HCT116 (cell line): ENCODE data around the gene PRKG2. TPM values are rescaled to one million over a fixed set of nuclear protein-coding genes. Genes with fewer than 3 reads are reported as not detected.

Experiments
- ATAC-seq: fragments of 200-7000 bp; cut with Tn5 transposase; 2 replicates; pipeline ENCODE4 v1.9.1; 2020; ENCODE audit warnings: mild to moderate bottlenecking, moderate library complexity
- BruUV-seq: library from RNA; stranded (reverse); fragments of 400-500 nt; replicated peaks from 2 replicates; lab custom pipeline; 2021; lab: Mats Ljungman, UMichigan
- CTCF ChIA-PET: fragments of 300-600 bp; sonication (Branson Sonifier 250); formaldehyde crosslinking; loops from one replicate; lab custom pipeline; 2021; ENCODE audit warnings: antibody characterized with exemption; lab: Charles Lee
- POLR2A ChIA-PET: fragments of 300-600, 350-600 bp; sonication (Branson Sonifier 250); formaldehyde crosslinking; loops from one replicate; lab custom pipeline; 2021; ENCODE audit warnings: antibody characterized with exemption; lab: Charles Lee
- RAD21 ChIA-PET, 2 experiments: fragments of 300-600 bp; sonication (Branson Sonifier 250); formaldehyde crosslinking; loops; one replicate each; lab custom pipeline; 2023; ENCODE audit warnings: low total read pairs in 2 of 2; ENCODE audit not compliant: uncharacterized antibody in 2 of 2, unreplicated experiment in 2 of 2, low non-redundant PET in 1 of 2; lab: Charles Lee
- DNase-seq: peaks from one replicate; pipeline ENCODE4 v3.0.0-alpha.2; 2010; ENCODE audit warnings: low read depth, low spot score
- H2AFZ ChIP-seq: fragments of 200-600 bp; shearing (Covaris generic), sonication (generic); 2 replicates; pipeline ENCODE4 v1.6.1; 2017; ENCODE audit warnings: low read depth, mixed run types, mixed read lengths, antibody characterized with exemption, low read length; ENCODE audit not compliant: poor library complexity, severe bottlenecking
- H3K27ac ChIP-seq: 2 replicates; pipeline ENCODE4 v1.5.1; 2012; ENCODE audit warnings: low read depth, low read length
- H3K27me3 ChIP-seq: fragments of 200-600 bp; sonication (generic); 2 replicates; pipeline ENCODE4 v1.6.1; 2016; ENCODE audit warnings: mixed run types, low read length, mixed read lengths; ENCODE audit not compliant: insufficient read depth
- H3K36me3 ChIP-seq, 2 experiments: fragments of 200-500 bp in 1 of 2; fragments of 200-600 bp in 1 of 2; sonication (Bioruptor generic) in 1 of 2; sonication (generic) in 1 of 2; 2 replicates each; pipeline versions ENCODE4 v1.5.1 to v1.6.1; 2014 to 2016; ENCODE audit warnings: low read length in 2 of 2, inconsistent platforms in 1 of 2, mixed read lengths in 1 of 2, mixed run types in 1 of 2; ENCODE audit not compliant: insufficient read depth in 2 of 2, control insufficient read depth in 1 of 2
- H3K4me1 ChIP-seq, 2 experiments: fragments of 200-600 bp in 1 of 2; sonication (generic) in 1 of 2; 2 replicates each; pipeline versions ENCODE4 v1.5.1 to v1.6.1; 2012 to 2017; ENCODE audit warnings: low read length in 2 of 2, inconsistent platforms in 1 of 2, mild to moderate bottlenecking in 1 of 2, mixed read lengths in 1 of 2, mixed run types in 1 of 2, moderate library complexity in 1 of 2; ENCODE audit not compliant: insufficient read depth in 2 of 2, control insufficient read depth in 1 of 2
- H3K4me2 ChIP-seq: fragments of 200-600 bp; sonication (generic); 2 replicates; pipeline ENCODE4 v1.6.1; 2017; ENCODE audit warnings: mixed run types, low read length, mixed read lengths
- H3K4me3 ChIP-seq, 2 experiments: fragments of 200-600 bp in 1 of 2; sonication (generic) in 1 of 2; replicated peaks in 1 of 2; 2 replicates each; pipeline ENCODE4 v1.5.1; 2011 to 2016; ENCODE audit warnings: low read length in 2 of 2, control low read depth in 1 of 2, low read depth in 1 of 2, mild to moderate bottlenecking in 1 of 2, mixed read lengths in 1 of 2, mixed run types in 1 of 2
- H3K79me2 ChIP-seq: fragments of 200-600 bp; sonication (generic); 2 replicates; pipeline ENCODE4 v1.6.1; 2017; ENCODE audit warnings: mild to moderate bottlenecking, mixed run types, low read length, moderate library complexity, mixed read lengths; ENCODE audit not compliant: insufficient read depth
- H3K9ac ChIP-seq: fragments of 200-600 bp; sonication (generic); 2 replicates; pipeline ENCODE4 v1.6.1; 2016; ENCODE audit warnings: low read length, mixed read lengths
- H3K9me2 ChIP-seq: fragments of 200-600 bp; sonication (generic), shearing (Covaris generic); 2 replicates; pipeline ENCODE4 v1.6.1; 2017; ENCODE audit warnings: mixed run types, mild to moderate bottlenecking, moderate library complexity; ENCODE audit not compliant: insufficient read depth
- H3K9me3 ChIP-seq, 2 experiments: fragments of 200-500 bp in 1 of 2; fragments of 200-600 bp in 1 of 2; sonication (Bioruptor generic) in 1 of 2; sonication (generic) in 1 of 2; 2 replicates each; pipeline ENCODE4 v1.6.1; 2014 to 2017; ENCODE audit warnings: low read length in 2 of 2, mixed read lengths in 2 of 2, inconsistent platforms in 1 of 2, low read depth in 1 of 2, mild to moderate bottlenecking in 1 of 2, mixed run types in 1 of 2, moderate library complexity in 1 of 2; ENCODE audit not compliant: control insufficient read depth in 1 of 2, insufficient read depth in 1 of 2
- H4K20me1 ChIP-seq: fragments of 200-600 bp; sonication (generic), shearing (Covaris generic); 2 replicates; pipeline ENCODE4 v1.6.1; 2017; ENCODE audit warnings: mixed run types, mild to moderate bottlenecking, moderate library complexity; ENCODE audit not compliant: insufficient read depth
- CBX3 ChIP-seq: IDR thresholded peaks from 2 replicates; pipeline ENCODE4 v1.6.1; 2012; ENCODE audit warnings: low read depth
- CEBPB ChIP-seq: IDR thresholded peaks from 2 replicates; pipeline ENCODE4 v1.6.1; 2012; ENCODE audit warnings: low read depth
- EGR1 ChIP-seq: IDR thresholded peaks from 2 replicates; pipeline ENCODE4 v1.6.1; 2012; ENCODE audit warnings: low read depth
- ELF1 ChIP-seq: IDR thresholded peaks from 2 replicates; pipeline ENCODE4 v1.6.1; 2012; ENCODE audit warnings: low read depth, borderline replicate concordance
- EZH2 ChIP-seq: fragments of 200-600 bp; sonication (generic); IDR thresholded peaks from 2 replicates; pipeline ENCODE4 v1.6.1; 2017; ENCODE audit warnings: antibody characterized with exemption, mixed run types
- EZH2phosphoT487 ChIP-seq: fragments of 200-600 bp; IDR thresholded peaks from 2 replicates; pipeline ENCODE4 v1.6.1; 2018; ENCODE audit warnings: antibody characterized with exemption, borderline replicate concordance
- FOSL1 ChIP-seq: IDR thresholded peaks from 2 replicates; pipeline ENCODE4 v1.6.1; 2012; ENCODE audit warnings: low read depth
- JUND ChIP-seq: IDR thresholded peaks from 2 replicates; pipeline ENCODE4 v1.6.1; 2012
- SIN3A ChIP-seq: IDR thresholded peaks from 2 replicates; pipeline ENCODE4 v1.6.1; 2012; ENCODE audit warnings: low read depth
- SP1 ChIP-seq: IDR thresholded peaks from 2 replicates; pipeline ENCODE4 v1.6.1; 2012; ENCODE audit warnings: low read depth
- SRF ChIP-seq: IDR thresholded peaks from 2 replicates; pipeline ENCODE4 v1.6.1; 2012; ENCODE audit warnings: low read depth
- YY1 ChIP-seq: IDR thresholded peaks from 2 replicates; pipeline ENCODE4 v1.6.1; 2011; ENCODE audit warnings: low read length, low read depth, moderate library complexity, mild to moderate bottlenecking; ENCODE audit not compliant: insufficient replicate concordance; ENCODE audit errors: extremely low read depth
- ZNF274 ChIP-seq: fragments of 200-500 bp; sonication (Bioruptor generic); IDR thresholded peaks from 2 replicates; pipeline ENCODE4 v1.6.1; 2014; ENCODE audit warnings: mild to moderate bottlenecking, low read depth, low read length, inconsistent platforms
- intact Hi-C: fragments of 100-400 bp; cut with micrococcal nuclease; formaldehyde crosslinking; loops from 2 replicates; pipeline ENCODE4 v1.10.0; 2022
- total RNA-seq: library from RNA; stranded (reverse); gene quantifications from one replicate; pipeline ENCODE4 v1.2.1, GENCODE V29; 2021; ENCODE audit not compliant: unreplicated experiment
- TF ChIP-seq, protein P1 (sequence below): IDR thresholded peaks from 2 replicates; pipeline ENCODE4 v1.6.1; 2012
- TF ChIP-seq, protein P2 (sequence below): IDR thresholded peaks from 2 replicates; pipeline ENCODE4 v1.6.1; 2011; ENCODE audit warnings: mild to moderate bottlenecking, low read length, moderate library complexity; ENCODE audit not compliant: insufficient replicate concordance; ENCODE audit errors: extremely low read depth
- TF ChIP-seq, protein P3 (sequence below), 3 experiments: fragments of 200-600 bp in 1 of 3; sonication (generic) in 1 of 3; IDR thresholded peaks in 2 of 3; conservative IDR thresholded peaks in 1 of 3; 2 replicates each; pipeline ENCODE4 v1.5.1; 2012 to 2017; ENCODE audit warnings: low read depth in 2 of 3, low read length in 2 of 3, antibody characterized with exemption in 1 of 3, borderline replicate concordance in 1 of 3, control low read depth in 1 of 3, mild to moderate bottlenecking in 1 of 3, mixed read lengths in 1 of 3, mixed run types in 1 of 3, moderate library complexity in 1 of 3; ENCODE audit not compliant: insufficient read depth in 1 of 3

PRKG2 gene
- total RNA-seq, 1 experiment from 2014 or later: 2.1 TPM

DNA sequence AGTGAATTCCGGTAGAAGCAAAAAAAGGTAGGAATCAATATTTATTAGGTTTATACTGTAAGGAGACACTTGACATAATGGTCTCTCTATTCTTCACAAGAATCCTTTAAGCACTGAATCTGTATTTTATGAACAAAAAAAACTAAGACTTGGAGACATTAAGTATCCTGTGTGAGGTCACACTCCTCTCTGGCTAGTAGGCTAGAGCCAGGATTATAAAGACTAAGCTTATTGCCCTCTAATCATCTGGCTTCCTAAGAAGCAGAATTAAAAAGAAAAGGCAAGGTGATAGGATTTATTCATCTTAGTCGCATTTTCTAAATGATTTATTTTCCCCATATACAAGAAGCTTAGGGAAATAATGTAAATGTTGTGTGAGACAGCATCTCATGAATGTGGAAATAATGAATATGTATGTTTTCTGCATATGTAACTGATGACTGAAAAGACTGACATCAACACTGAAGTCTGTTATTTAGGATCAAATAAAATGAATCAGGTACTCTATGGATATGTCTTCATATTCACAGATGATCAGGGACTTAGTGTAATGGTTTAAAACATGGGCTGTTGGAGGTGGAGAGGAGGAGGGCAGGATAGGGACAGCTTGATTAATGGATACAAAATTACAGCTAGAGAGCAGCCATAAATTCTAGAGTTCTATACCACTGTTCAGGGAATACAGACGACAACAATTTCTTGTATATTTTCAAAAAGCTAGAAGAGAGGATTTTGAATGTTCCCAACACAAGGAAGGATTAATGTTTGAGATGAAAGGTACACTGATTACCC, 30.4 kb upstream of the PRKG2 start:
- ATAC-seq (no peak), DNase-seq (no peak)
- Histone ChIP-seq H3K79me2 (no peaks in the 10 kb centered on the region), H3K4me3 (no peak overlapping the region), H3K4me2 (no peak overlapping the region), H3K9me3 (no peaks in the 10 kb centered on the region), H3K27me3 (no peaks in the 10 kb centered on the region), H3K36me3 (no peaks in the 10 kb centered on the region), H2AFZ (no peak overlapping the region), H4K20me1 (no peaks in the 10 kb centered on the region), H3K9me2 (no peaks in the 10 kb centered on the region), H3K27ac (no peak overlapping the region), H3K9ac (no peak overlapping the region), H3K4me1 (no peaks in the 10 kb centered on the region)
- BruUV-seq: no TSS peak
- ChIA-PET RAD21 (no interaction called here), POLR2A (no interaction called here), CTCF (no interaction called here)
- no peak for TF ChIP-seq SIN3A
- TF ChIP-seq EGR1: no peak
- TF ChIP-seq, protein P1, sequence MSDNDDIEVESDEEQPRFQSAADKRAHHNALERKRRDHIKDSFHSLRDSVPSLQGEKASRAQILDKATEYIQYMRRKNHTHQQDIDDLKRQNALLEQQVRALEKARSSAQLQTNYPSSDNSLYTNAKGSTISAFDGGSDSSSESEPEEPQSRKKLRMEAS: no peak
- TF ChIP-seq CEBPB: no peak
- intact Hi-C loops: no loop called here

DNA sequence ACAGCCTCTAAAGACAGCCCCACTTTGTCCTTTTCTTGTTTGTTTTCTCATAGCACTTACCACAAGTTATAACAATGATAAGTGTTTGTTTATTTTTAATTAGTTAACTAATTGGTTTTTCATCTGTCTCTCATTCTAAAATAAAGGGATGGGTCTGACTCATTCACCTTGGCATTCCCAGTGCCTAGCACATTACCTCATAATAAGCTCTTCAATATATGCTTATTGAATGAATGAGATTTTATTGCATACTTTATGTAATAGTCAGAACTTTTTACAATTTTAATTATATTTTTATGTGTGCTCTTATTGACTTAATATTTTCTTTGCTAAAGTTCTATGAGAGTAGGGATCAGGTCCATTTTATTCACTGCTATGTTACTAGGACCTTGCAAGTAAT, 22.8 kb upstream of the PRKG2 start:
- ChIA-PET RAD21 (no interaction called here), POLR2A (no interaction called here), CTCF (no interaction called here)
- ATAC-seq: no peak
- no peaks in the 10 kb centered on the region for H3K79me2 ChIP-seq
- no peak overlapping the region for H3K9ac ChIP-seq
- BruUV-seq: no TSS peak
- H3K4me3 ChIP-seq: no peak overlapping the region
- no peaks in the 10 kb centered on the region for H3K27me3 ChIP-seq
- no peaks in the 10 kb centered on the region for H3K4me1 ChIP-seq
- no peaks in the 10 kb centered on the region for H3K9me3 ChIP-seq
- no peak for DNase-seq
- no peak overlapping the region for H2AFZ ChIP-seq
- H3K9me2 ChIP-seq: no peaks in the 10 kb centered on the region
- intact Hi-C loops: no loop called here
- H3K36me3 ChIP-seq: no peaks in the 10 kb centered on the region
- H4K20me1 ChIP-seq: no peaks in the 10 kb centered on the region
- no peak overlapping the region for H3K4me2 ChIP-seq
- no peak overlapping the region for H3K27ac ChIP-seq
- TF ChIP-seq CEBPB (no peak), ELF1 (no peak), EZH2 (no peak), EZH2phosphoT487 (no peak), YY1 (no peak), FOSL1 (no peak), SRF (no peak), SP1 (no peak), SIN3A (no peak), JUND (no peak), ZNF274 (no peak), CBX3 (no peak)
- TF ChIP-seq, protein P1: no peak
- TF ChIP-seq, protein P2, sequence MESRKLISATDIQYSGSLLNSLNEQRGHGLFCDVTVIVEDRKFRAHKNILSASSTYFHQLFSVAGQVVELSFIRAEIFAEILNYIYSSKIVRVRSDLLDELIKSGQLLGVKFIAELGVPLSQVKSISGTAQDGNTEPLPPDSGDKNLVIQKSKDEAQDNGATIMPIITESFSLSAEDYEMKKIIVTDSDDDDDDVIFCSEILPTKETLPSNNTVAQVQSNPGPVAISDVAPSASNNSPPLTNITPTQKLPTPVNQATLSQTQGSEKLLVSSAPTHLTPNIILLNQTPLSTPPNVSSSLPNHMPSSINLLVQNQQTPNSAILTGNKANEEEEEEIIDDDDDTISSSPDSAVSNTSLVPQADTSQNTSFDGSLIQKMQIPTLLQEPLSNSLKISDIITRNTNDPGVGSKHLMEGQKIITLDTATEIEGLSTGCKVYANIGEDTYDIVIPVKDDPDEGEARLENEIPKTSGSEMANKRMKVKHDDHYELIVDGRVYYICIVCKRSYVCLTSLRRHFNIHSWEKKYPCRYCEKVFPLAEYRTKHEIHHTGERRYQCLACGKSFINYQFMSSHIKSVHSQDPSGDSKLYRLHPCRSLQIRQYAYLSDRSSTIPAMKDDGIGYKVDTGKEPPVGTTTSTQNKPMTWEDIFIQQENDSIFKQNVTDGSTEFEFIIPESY: no peak
- TF ChIP-seq, protein P3, sequence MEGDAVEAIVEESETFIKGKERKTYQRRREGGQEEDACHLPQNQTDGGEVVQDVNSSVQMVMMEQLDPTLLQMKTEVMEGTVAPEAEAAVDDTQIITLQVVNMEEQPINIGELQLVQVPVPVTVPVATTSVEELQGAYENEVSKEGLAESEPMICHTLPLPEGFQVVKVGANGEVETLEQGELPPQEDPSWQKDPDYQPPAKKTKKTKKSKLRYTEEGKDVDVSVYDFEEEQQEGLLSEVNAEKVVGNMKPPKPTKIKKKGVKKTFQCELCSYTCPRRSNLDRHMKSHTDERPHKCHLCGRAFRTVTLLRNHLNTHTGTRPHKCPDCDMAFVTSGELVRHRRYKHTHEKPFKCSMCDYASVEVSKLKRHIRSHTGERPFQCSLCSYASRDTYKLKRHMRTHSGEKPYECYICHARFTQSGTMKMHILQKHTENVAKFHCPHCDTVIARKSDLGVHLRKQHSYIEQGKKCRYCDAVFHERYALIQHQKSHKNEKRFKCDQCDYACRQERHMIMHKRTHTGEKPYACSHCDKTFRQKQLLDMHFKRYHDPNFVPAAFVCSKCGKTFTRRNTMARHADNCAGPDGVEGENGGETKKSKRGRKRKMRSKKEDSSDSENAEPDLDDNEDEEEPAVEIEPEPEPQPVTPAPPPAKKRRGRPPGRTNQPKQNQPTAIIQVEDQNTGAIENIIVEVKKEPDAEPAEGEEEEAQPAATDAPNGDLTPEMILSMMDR (IDR thresholded peaks at IDR 0.05 in 2 of 3, conservative IDR thresholded peaks at IDR 0.05 in 1 of 3; ENCODE audit: borderline replicate concordance in 1 of 3, insufficient read depth in 1 of 3, low read depth in 2 of 3, low read length in 2 of 3): no peak
